ENCODE data around the gene RFC2. TPM values are rescaled to one million over a fixed set of nuclear protein-coding genes. Genes with fewer than 3 reads are reported as not detected.

RFC2 gene
- total RNA-seq, 2 experiments from 2014 or later, result 95.4 to 97.0 TPM

GRCh38 chr7:74182453-74183090 lies 71.6 kb downstream of the RFC2 start:
- CTCF ChIA-PET, result interaction anchor here (0.5 to 1.5 kb wide), 4 partner anchors 24 to 219 kb away, joined by 3 to 6 read pairs (median 4); no protein-coding TSS in a partner anchor
- POLR2A ChIA-PET, result no interaction called here

GRCh38 chr7:74181821-74182220 lies 72.4 kb downstream of the RFC2 start:
- ChIA-PET POLR2A (no interaction called here), CTCF (interaction anchor here (1.3 to 1.4 kb wide), 2 partner anchors 25 to 114 kb away, joined by 4 to 6 read pairs; no protein-coding TSS in a partner anchor)

Other genes with a start within 250 kb of the RFC2 start
- under 1 TPM in 1 of 2 experiments, not detected in 1; 0.06 TPM for gene ELN, start 226.2 kb downstream of the RFC2 start, total RNA-seq
- gene LIMK1, start 170.6 kb downstream of the RFC2 start, total RNA-seq, result 10 to 100 TPM; 28.8 to 29.1 TPM
- 100 to 1,000 TPM; 411 to 415 TPM for gene EIF4H, start 80.0 kb downstream of the RFC2 start, total RNA-seq
- 1 to 10 TPM; 2.0 to 2.5 TPM for gene LAT2, start 44.4 kb downstream of the RFC2 start, total RNA-seq
- gene CLIP2, start 35.0 kb upstream of the RFC2 start, total RNA-seq, result 1 to 10 TPM; 1.3 to 1.5 TPM
- 1 to 10 TPM in 1 of 2 experiments, under 1 TPM in 1; 0.67 to 1.2 TPM for gene GTF2IRD1, start 199.5 kb upstream of the RFC2 start, total RNA-seq

Data from activated CD8-positive, alpha-beta memory T cell treated with anti-CD3 and anti-CD28 coated beads for 36 hours (primary cell).